ENCODE data around the gene SYNM.

DNA sequence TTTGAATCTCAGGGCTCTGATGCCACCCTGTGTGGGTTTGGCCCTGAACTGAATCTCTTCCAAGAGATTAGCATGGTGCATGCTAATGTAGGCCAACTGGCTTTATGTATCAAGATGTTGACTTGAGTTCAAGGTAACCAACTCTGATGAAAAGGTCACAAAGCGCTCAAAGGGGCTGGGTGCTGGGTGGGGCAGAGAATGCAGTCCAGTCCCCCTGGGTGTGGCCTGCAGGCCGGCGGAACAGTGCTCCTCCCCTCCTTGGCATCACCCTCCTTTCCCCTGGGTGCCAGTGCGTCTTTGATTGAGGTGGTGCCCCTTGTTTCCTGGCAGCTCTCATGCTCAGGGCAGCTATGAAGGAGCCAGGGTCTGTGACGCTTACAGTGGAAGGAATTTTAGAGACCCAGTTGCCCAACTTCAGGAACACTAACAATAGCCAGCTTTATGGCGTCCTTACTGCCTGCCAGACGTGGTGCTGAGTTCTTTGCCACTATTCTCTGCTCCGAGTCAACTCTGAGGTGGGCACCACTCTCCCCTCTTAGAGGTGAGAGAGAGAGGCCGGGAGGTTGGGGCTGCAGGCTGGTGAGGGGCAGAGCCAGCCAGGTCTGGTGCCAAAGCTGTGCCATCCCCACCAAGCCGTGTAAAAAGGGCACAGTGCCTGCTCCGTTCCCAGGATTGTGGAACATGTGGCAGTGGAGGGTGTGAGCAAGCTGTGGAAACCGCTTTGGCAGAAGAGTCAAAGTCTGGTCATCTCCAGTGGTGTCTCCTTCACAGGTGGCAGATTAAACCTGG, 9.8 kb downstream of the SYNM start:
- TF ChIP-seq, protein P1, sequence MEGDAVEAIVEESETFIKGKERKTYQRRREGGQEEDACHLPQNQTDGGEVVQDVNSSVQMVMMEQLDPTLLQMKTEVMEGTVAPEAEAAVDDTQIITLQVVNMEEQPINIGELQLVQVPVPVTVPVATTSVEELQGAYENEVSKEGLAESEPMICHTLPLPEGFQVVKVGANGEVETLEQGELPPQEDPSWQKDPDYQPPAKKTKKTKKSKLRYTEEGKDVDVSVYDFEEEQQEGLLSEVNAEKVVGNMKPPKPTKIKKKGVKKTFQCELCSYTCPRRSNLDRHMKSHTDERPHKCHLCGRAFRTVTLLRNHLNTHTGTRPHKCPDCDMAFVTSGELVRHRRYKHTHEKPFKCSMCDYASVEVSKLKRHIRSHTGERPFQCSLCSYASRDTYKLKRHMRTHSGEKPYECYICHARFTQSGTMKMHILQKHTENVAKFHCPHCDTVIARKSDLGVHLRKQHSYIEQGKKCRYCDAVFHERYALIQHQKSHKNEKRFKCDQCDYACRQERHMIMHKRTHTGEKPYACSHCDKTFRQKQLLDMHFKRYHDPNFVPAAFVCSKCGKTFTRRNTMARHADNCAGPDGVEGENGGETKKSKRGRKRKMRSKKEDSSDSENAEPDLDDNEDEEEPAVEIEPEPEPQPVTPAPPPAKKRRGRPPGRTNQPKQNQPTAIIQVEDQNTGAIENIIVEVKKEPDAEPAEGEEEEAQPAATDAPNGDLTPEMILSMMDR (IDR thresholded peaks at IDR 0.05; ENCODE audit: poor library complexity), result no peak
- TF ChIP-seq EZH2phosphoT487 (IDR thresholded peaks at IDR 0.05; ENCODE audit: low read depth, severe bottlenecking, unreplicated experiment), result no peak

Data from hepatocyte (in vitro differentiated cells).